Stimulated activated CD8-positive, alpha-beta memory T cell treated with anti-CD3 and anti-CD28 coated beads, Interleukin-7, amount 100 ng/mL, for 1 hour (primary cell): ENCODE results near the gene ADARB2.

Experiments
- DNase-seq, 2 donors: peaks; one replicate each; pipeline ENCODE4 v3.0.0-alpha.2; 2020; ENCODE audit warnings: low read depth in 2 of 2

The ADARB2 gene

DNA sequence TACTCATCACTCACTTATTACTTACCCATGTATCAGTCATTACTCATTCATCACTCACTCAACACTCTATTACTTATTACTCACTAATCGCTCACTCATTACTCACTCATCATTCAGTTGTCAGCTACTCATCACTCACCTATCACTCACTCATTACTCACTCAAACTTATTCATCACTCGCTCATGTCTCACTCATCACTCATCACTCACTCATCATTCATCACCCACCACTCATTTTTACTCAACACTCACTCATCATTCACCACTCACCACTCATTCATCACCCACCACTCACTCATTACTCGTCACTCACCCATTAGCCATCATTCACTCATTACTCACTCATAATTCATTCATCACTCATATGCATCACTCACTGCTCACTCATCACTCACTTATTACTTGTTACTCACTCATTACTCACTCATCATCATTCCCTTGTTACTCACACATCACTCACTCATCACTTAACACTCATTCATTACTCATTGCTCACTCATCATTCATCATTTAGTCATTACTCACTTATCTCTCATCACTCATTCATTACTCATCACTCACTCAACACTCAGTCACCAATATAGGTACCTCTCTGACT, 237.9 kb downstream of the ADARB2 start:
- DNase-seq = no peak

DNA sequence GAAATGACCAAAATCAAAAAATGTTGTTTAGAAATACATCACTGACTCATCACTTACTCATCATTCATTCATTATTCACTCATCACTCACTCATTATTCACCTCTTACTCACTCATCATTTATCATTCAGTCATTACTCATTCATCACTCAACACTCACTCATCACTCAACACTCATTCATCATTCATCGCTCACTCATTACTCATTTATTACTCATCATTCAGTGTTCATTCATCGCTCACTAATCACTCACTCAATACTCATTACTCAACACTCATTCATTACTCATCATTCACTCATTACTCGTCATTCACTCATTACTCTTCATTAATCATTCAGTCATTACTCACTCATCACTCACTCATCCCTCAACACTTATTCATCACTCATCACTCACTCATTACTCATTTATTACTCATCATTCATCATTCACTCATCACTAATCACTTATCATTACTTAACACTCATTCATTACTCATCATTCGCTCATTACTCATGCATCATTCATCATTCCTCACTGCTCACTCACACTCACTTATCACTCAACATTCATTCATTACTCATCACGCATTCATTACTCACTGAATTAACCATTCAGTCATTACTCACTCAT, 238.5 kb downstream of the ADARB2 start:
- DNase-seq = no peak

DNA sequence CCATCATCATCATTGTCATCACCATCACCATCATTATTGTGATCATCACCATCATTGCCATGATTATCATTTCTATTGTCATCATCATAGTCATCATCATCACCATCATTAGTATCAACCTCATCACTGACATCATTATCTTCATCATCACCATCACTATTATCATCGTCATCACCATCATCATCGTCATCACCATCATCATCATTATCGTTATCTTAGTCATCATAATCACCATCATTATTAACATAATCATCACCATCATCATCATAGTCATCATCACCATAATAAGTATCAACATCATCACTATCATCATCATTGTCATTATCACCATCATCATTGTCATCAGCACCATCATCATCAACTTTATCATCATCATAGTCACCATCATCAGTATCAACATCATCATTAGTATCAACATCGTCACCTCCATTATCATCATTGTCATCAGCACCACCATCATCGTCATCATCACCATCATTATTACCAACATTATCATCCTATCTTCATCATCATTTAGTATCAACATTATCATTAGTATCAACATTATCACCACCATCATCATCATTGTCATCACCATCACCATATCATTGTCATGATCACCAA, 241.3 kb downstream of the ADARB2 start:
- no peak for DNase-seq

DNA sequence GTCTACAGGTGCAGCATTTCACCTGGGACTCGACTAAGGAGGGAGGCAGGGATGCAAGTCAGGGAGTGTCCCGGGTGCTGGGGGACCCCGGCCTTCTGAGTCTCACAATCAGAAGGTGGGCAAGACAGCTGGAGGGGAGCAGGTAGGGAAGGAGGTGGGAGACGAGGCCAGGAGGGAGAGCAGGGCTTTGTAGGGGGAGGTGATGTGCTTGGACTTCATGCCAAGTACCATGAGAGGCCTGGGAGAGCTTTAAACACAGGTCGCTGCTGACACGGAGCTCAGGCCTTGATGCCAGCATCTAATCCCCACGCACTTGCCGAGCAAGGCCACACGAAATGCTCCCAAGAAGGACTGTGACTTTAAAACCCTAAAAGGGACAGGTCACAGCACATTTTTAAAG, 244.7 kb downstream of the ADARB2 start:
- DNase-seq = no peak

DNA sequence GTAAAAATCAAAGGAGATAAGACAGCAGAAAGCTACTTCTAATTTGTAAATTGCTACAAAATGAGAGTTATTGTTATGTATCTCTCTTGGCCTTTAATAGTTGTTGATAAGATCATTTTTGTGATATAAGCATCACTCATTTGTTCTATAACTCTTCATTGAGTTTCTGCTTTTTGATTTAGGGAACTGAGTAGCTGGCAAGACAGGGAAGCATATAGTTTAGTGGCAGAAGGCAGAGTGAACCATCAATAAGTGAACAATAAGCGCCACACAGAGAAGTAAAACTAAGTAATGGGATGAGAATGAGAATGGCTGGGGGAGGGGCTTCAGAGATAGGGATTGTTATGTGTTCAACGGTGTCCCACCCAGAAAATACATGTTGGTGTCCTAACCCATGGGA, 245.4 kb downstream of the ADARB2 start:
- DNase-seq = no peak

DNA sequence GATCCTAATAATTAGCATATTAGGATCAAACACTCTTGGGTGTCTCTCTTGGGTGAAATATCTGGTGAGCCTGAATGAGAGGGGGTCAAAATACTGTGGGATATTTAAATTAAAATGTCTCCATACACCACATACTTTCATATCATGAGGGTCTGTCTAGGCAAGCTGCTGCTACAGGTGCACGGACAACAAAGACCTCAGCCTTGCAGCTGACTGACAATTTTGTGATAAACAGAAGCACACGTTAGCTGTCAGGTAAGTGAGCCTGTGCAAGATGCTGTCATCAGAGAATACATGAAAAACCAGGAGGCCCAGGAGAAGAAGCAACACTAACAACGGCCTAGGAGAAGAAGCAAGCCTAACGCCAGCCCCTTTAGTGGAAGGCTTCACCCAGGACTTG, 247.5 kb downstream of the ADARB2 start:
- DNase-seq = no peak

DNA sequence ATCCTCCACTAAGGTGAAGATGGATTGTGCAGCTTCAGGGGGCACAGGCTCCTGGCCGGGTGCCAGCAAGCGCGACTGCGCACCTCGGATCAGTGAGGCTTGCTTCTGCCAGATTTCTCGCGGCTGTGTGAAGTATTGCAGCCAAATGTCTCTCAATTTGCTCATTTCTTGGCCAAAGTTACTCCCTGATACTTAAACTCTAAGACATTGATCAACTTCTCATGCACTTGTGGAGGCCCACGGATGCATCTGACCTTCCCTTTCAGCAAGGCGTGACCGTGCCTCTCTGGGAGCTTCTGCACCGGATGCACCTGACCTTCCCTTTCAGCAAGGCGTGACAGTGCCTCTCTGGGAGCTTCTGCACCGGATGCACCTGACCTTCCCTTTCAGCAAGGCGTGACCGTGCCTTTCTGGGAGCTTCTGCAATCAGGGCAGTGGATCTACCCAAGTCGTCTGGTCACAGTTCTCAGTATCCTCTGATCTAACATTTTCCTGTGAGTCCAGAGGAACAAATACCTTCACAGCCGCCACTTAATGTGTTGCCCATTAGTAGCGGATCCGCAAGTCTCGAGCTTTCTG, 248.3 kb downstream of the ADARB2 start:
- DNase-seq = no peak

DNA sequence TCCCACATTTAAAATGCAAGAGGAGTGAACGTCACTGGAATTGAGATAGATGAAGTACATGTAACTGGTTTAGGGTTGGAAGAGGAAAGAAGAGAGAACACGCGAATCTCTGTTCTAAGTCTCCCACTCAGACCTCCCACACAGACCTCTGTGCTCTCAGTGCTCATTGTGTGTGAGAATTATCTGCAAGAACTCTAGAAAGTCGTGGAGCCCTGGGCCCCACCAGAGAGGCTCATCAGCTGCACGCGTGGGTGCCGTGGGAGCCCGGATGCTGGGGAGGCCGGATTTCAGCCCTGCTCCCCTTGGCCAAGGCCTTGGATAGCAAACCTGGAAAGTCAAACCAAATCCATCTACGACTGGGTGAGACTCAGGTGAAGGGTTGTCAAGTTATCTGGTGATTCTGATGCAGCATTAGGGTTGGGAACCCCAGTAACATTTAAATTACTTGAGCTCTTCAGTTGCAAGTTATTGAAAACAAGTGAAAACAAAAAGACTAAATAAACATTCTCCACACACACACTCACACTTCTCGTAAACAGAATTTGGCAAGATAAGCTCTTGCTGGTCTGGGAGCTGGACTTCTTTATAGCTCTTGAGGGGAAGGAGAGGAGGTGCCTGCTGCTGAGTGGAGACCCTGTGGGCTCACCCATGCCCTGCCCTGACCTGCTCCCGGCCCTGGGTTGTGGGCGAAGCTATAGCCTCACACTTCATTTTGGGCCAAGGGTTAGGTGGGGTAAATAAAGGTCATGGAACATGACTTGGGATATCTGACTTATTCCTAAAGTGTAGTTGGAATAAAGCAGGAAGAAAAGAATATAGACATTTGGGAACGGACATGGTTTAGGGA, 250.3 kb downstream of the ADARB2 start:
- DNase-seq = no peak

DNA sequence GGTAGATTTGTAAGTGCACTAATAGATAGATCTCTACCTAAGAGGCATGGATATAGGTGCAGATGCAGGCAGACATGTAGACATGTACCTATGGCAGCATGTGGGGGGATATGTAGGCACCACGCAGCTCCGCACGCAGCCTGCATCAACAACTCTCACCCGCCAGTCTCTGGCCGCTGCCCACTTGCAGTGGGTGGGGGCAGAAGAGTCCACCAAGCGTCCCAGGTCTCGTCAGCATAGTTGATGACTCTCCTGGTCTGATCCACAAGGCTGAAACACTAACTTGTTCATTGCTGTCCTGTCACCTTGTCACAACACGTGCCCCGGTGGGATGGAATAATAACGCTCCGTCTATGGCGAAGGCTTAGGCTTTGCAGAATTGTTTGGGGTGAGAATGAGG, 252.0 kb downstream of the ADARB2 start:
- DNase-seq = no peak

DNA sequence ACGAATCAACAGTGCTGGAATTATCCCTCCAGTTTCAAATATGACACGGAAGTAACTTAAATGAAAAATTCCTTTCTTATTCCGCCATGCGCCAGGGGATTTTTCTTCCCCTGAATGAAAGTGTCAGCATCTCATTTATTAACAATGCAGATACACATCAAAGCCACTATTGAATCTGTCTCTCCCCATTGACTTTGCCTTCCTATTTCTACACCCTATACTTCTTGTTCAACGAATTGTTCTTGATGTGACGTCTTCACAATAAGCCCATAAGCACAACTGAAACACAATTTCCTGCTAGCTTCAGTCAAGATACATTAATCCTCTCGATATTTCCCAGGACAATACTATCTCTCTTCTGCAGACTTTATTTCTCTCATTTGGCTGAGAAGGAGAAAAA, 253.5 kb downstream of the ADARB2 start:
- DNase-seq = no peak

DNA sequence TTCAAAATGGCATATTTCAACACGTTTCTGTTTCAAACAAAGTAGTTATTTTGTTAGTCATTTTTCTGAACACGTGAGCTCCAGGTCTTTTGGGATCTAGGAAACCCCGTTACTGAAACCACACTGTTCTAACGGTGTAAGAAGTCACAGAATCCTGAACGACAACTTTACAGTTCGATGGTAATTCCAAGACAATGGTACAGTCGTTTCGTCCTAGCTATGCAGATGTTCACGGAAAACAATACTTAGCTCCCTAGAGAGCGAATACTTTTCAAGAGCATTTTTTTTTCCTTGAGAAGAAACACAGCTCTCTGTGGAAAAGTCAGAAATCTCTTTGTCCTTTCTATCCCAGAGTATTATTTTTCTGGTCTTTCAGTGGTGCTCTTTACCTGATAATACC, 254.1 kb downstream of the ADARB2 start:
- no peak for DNase-seq

DNA sequence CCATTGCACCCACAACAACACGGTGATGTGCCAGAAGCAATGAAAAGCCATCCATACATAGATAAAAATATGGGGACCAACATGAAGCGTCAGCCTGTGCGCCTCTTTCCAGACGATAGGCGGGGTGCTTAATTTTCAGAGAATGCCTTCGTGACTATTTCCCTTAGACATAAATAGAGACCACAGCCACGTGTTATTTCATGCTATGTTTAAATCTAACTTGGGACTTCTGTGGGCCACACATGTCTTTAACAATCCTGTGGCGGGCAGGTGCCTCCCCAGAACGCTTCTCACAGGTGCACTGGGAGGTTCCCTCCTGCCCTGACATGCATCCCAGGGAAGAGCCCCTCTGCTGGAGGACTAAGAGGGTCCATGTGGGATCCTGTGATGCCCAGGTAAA, 259.7 kb downstream of the ADARB2 start:
- no peak for DNase-seq

DNA sequence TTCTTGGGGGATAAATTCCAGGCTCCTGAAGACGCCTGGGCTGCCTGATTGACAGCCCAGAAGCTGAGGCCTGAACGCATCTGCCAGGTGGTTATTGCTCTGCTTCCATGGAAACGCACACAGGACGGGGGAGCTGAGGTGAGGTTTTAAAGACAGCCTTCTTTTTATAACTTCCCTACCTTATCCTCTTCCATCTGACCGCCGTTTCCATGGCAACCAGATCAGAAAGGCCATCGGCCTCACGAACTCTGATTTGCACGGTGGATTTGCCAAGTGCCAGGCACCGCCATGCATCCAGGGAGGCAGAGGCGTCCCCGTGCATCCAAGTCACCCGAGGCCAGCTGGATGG, 260.9 kb downstream of the ADARB2 start:
- DNase-seq = no peak

DNA sequence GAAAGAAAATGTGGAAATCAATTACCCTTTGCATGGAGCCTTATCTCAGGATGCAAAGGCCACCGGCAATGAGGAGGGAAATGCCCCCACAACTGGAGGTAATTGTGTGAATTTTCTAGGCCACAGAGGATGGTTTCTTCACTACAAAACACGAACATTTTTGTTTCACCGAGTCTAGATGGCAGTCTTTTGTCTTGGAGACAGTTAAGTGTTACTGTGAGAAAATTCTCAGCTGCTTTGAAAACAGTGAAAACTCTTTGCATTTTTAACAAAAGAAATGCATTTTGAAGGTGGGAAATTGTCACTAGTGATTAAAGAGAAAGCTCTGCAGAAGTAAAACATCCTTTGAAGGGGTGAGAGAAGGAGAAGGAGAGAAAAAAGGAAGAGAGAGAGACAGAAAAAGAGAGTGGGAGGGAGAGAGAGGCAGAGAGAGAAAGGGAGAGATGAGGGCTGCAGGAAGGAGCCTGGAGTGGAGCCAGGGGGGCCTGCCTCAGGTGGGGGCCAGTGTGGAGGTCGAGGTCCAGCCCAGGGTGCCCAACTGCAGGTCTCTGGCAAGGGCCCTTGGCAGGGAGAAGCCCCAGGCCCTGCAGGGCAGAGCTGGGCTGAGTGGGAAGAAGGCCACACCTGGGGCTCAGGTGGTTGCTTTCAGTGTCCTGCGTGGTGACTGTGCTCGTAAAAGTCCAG, 261.4 kb downstream of the ADARB2 start:
- DNase-seq = no peak

DNA sequence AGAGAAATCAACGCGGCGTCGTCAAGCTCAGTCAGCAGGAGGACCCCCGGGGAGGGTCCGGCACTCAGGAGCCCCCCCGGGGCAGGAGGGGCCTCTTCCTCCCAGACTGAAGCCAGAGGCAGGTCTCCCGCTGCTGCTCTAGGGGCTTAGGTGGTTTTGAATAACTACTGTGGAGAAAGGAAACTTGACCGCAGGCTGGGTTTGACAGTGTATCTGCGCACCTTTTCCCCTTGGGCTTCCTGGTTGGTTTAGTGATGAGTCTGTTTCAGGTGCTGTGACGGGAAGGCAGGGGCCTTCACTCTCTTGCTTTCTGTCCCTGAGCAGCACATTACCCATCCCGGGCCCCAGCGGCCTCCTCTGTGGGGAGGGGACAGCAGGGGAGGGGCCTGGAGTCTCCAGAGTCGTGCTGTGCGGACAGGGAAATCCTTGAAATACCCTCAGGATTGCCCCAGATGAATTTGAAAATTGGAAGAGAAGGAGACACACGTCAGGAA, 262.2 kb downstream of the ADARB2 start:
- no peak for DNase-seq

DNA sequence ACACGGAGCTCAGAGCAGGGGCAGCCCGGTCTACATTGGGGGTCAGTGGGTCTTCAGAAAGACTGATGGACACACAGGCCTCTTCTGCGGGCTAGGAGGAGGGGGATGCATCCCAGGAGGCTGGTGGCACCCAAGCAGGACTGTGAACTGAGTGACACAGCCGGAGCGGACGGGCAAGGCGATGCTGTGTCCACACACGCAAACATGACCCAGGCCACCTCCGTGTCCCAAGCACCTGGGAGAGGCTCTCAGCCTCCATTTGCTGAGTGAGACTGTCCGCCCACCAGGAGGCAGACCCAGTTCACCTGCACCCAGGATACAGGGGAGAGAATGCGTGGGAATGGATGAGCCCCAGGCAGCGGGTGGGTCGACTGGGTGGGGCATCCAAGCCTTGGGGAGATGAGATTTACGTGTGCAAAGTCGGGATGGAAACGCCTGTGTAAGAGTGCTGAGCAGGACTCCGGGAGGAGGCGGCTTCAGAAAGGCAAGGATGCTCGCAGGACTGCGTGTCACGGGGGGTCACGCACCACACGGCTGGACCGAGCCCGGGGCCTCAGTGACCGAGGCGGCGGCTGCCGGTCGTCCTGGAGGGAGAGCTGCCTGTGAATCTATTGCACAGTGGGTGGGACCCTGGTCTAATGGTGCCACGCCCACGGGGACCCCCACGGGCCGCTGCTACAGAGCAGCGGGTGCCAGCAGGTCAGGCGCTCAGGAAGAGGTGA, 262.8 kb downstream of the ADARB2 start:
- DNase-seq = no peak

DNA sequence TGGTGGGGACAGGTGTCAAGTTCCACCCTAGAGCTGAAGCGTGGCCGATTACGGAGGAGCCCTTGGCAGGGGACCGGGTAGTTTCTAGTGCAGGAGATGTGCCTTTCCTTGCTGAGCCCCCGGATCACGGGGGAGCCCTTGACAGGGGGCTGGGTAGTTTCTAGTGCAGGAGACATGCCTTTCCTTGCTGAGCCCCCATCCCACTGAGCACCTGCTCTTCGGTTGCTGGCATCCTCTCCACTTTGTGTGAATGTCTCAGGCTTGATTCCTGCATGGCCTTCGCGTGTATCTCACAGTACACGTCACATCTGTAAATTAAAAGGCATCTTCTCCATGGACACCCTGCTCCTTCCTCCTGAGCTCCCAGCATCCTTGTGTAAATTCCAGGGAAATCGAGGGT, 263.5 kb downstream of the ADARB2 start:
- no peak for DNase-seq

DNA sequence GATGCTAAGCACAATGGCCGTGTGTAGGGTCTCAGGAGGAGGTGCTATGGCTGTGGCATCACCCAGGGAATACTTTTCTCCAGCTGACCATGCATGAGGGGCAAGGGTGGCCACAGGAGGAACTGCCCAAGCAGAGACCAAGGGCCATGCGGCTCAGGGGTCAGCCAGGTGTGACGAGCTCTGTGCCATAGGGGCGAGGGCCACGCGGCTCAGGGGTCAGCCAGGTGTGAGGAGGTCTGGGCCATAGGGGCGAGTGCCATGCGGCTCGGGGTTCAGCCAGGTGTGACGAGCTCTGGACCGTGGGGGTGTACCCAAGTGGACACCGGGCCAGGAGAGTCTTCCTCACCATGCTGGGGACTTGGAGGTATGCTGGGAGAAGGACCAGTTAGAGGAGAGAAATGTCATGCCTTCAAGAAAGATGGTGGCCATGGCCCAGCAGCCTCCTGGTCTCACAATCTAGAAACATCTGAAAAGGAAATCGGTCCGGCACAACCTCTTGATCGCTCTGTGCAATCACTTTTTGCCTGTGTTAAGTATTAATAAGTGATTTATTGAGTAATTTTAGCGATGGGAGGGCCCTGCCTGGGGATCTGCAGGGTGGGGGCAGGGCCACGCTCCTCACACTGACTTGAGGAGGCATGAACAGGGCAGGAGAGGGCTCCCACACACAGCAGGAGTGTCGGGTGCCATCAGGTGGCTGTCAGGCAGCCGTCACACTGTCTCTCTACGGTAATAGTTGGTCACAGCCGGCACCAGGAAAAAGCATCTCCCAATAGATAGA, 265.0 kb downstream of the ADARB2 start:
- no peak for DNase-seq

DNA sequence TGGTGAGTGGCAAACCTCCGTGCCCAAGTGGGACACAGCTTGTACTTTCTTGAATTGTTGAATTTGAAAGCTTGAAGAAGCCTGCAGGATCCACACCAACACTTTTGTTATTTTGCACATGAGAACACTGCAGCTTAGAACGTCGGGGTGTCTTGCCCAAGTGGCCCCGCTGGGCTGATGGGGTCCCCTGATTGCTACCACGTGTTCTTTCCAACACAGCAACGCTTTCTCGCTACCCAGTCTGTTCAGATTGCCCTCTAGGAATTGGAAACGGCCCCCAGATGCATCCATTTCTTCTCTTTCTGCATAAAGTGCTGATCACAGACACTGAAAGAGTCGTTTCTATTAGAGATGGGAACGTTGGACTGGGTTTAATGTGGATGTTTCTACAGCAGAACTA, 268.5 kb downstream of the ADARB2 start:
- no peak for DNase-seq

DNA sequence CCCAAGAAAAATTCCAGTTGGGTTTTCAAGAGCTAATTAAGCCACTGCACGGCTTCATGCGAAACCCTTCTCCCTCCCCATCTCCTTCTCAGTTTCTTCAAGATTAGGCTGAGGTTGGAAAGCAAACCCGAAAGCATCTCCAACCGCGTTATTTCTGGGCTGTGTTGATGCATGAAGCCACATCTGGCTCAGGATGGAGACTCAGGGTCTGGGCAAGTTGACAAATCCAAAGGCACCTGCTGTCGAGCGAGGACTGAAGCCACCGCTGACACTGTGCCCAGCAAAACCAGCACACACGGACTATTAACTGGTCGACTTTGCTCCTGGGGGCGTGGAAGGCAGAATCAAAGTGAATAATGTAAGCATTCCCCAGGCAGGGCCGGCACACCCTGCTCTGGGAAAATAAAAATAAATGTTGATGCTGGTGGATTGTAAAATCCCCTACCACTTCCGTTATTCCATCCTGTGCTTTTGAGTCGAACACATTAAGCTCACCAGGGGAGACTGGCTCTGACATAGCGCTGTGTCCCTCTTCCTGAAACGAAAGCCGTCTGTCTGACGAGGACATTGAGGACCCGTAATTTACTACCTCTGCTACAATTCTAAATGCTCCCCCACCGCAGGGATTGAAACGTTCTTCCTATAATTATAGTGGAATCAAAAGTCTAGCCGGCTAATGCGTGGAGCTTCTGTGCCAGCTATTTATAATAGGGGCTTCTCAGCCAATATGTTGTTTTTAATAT, 269.8 kb downstream of the ADARB2 start:
- no peak for DNase-seq
